HuH-7.5 (cell line): Measurements from ENCODE around the gene DPP4.
"Not testable (repeated sequence)": the region's sequence is repeated elsewhere in the genome, so short reads cannot be mapped to it uniquely, and the experiment has no call there.

ENCODE experiments used
- DNase-seq: peaks from one replicate; pipeline ENCODE4 v3.0.0; 2011; ENCODE audit warnings: low spot score

DPP4 gene

DNA sequence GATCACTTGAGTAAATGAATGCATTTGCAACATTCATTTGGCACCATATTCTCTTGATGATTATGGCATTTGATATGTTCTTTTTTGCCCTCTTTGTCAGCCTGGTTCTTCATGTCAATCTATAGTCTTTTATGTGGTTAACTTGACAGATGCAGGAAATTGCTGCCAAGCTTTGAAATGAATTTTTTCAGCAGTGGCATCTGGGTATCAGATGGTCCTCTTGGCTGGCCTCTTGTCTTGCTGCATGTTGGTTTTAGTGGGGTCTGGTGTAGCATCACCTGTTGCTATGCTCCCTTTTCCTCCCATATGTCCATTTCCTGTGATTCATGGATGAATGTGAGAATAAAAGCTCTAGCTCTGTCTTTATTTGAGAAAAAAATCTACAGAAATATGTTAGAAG lies 119.9 kb downstream of the DPP4 start:
- DNase-seq = no peak

GRCh38 chr2:161953367-161953766 lies 120.6 kb downstream of the DPP4 start:
- DNase-seq = not testable (repeated sequence)

- no peak for DNase-seq
Measured at GRCh38 chr2:161952783-161953191, 121.2 kb downstream of the DPP4 start.

DNA sequence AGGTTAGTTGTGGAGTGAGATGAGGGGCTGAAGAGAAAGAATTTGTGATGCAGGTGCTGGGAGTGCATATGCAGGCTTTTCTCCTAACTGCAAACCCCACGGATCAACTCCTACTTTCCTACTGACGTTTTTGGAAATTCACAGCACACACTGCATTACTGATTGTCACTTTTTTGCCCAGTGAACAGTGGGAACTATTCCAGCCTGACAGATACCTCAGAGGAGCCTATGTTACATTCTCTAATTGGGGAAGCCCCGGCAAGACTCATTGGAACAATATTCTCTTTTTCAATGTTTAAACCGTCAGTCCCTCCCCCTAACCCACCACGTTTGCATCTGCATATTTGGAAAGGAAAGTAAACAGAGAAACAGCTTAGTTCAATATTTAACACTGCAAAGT lies 126.2 kb downstream of the DPP4 start:
- DNase-seq = no peak

DNA sequence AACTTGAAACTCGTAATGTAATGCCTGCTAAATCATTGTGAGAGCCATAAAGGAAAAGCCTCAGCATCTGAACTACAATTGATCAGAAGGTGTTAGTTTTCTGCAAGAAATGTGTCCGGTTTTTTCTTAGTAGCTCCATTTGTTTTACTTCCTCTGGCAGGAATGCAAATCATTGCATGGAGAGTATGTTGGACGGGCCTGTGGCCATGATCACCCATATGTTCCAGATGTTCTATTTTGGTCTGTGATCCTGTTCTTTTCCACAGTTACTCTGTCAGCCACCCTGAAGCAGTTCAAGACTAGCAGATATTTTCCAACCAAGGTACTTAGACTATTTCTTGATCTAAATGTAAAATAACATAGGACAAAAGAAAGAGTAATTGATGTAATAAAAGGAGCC lies 126.6 kb downstream of the DPP4 start:
- DNase-seq = no peak

DNA sequence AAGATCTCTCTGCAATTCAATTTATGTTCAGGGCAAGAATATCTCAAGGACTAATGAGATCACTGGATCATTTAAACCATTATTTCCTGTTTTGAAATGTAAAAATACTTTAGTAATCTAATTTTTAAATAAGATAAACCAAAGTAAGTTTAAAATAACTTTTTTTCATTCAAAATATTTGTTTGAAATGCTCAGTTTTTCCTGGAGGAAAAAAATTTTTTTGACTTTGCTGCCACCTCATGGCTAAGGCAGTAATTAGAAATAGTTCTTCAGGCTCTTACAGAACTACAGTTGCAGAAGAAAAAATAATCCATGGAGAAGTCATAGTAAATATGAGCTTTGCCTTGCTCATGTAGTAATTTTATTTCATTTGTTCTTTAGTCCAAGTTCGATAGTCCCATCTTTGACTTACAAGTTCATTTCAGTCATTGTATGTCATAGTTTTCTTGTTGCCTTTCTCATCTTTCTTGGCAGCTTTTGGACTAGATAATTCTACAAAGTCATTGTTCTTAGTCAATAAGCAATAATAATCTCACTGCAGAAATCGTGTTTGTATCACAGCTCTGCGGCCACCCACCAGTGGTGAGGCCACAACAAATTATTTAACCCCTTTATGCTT lies 127.4 kb downstream of the DPP4 start:
- no peak for DNase-seq

DNA sequence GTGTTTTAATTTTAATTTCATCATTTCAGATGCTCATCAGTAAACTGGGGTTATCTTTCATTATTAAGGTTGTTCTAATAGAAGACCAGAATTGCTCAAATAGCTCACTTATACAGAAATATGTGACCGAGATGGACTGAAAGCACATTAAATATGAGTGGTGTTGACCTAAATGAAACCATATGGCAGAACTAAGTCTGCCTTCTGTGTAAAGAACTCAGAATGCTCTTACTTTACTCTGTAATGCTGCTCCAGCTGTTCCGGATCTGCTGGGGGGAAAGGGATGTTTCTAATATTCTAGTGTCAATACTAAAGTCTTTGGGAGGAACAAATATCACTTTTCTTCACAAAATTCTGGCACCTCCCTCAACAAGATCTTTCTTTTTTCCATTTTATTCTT lies 131.0 kb downstream of the DPP4 start:
- no peak for DNase-seq
